ENCODE measurements around the gene ANGPTL4.
"Not testable (repeated sequence)": the region's sequence is repeated elsewhere in the genome, so short reads cannot be mapped to it uniquely, and the experiment has no call there.

- not testable (repeated sequence) for TF ChIP-seq CTCF (conservative IDR thresholded peaks at IDR 0.05); ZFX (IDR thresholded peaks at IDR 0.05)
Observed at GRCh38 chr19:8376373-8376974, 12.5 kb downstream of the ANGPTL4 start.

All from C4-2B (cell line).